ENCODE measurements around the gene KDM4E.
"Not testable (repeated sequence)": the region's sequence is repeated elsewhere in the genome, so short reads cannot be mapped to it uniquely, and the experiment has no call there.

Gene KDM4E
- 0 reads per million in 9 experiments for total RNA-seq

DNA sequence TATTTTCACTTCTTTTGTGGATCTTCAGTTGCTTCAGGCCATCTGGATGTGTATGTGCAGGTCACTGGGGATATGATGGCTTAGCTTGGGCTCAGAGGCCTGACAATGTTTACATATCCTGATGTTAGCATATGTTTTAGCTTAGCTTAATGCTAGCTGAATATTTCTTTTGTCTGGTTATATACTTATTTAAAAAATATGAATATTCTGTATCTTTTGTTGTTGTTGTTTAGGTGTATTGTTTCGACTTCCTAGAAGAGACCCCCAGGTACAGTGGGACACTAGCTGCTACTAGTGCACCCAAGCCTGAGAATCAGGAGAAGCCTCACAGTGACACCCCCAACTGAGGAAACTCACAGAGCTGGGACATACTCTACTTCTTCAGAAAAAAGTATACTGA, at the start of gene KDM4E:
Gene KDM4E, plus strand, starts transcription at position 301 of the 400 bp plus-strand sequence. CDS start 300 bp downstream, outside the sequence.
- Mint-ChIP-seq H3K9me3 (no peaks in the 10 kb centered on the region), H3K27ac (no peak within 1 kb of the TSS), H3K27me3 (no peaks in the 10 kb centered on the region), H3K4me3 (no peak within 1 kb of the TSS), H3K4me1 (ENCODE audit: low read depth in 2 of 2) (no peaks in the 10 kb centered on the region), H3K36me3 (ENCODE audit: insufficient read depth) (no peaks in the 10 kb centered on the region)
- ATAC-seq (replicated peaks) (no peak), DNase-seq (no peak)

DNA sequence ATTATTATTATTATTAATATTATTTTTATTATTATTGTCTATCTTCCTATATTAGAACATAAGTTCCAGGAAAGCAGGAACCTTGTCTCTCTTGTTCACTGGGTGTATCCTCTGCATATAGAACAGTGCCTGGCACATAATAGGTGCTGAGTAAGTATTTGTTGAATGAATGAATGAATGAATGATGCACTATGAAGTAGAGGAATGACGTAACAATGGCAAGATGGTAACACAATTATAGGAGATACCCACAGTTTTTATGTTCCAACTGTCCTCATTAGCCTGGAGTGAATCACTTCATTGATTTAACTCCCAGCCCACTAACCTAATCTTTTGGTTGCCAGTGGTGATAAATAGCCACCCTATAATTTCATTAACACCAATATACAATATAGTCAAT, 49.5 kb upstream of the KDM4E start:
- H3K4me1 Mint-ChIP-seq (ENCODE audit: low read depth in 2 of 2): peaks cover 10 to 20% of the 10 kb centered on the region in 2 donors
- H3K27me3 Mint-ChIP-seq: no peaks in the 10 kb centered on the region
- no peak overlapping the region for H3K27ac Mint-ChIP-seq
- DNase-seq (no peak), ATAC-seq (replicated peaks) (no peak)
- peaks cover 26% of the 10 kb centered on the region for H3K36me3 Mint-ChIP-seq (ENCODE audit: insufficient read depth)
- H3K9me3 Mint-ChIP-seq: peaks cover 0 to 8% of the 10 kb centered on the region in 2 donors
- no peak overlapping the region for H3K4me3 Mint-ChIP-seq

DNA sequence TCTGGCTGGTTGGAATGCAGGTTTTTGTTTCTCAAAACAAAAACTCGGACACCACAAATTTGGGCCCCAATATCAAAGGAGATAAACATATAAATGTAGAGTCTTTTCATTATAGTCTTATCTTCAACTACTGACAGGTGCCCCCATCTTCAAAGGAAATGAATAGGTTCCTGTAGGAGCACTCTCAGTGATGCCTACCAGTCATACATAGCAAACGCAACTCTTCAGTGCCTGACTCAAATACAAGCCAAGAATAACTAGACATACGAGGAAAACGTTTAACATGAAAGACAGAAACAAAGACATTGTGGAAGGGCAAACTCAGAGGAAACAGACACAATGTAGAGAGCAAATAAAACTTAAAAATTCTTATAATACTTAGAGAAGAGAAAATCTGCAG, 37.7 kb upstream of the KDM4E start:
- H3K9me3 Mint-ChIP-seq: no peaks in the 10 kb centered on the region
- no peak overlapping the region for H3K27ac Mint-ChIP-seq
- no peak for ATAC-seq (replicated peaks)
- H3K36me3 Mint-ChIP-seq (ENCODE audit: insufficient read depth): no peaks in the 10 kb centered on the region
- no peaks in the 10 kb centered on the region for H3K4me1 Mint-ChIP-seq (ENCODE audit: low read depth in 2 of 2)
- no peak for DNase-seq
- no peak overlapping the region for H3K4me3 Mint-ChIP-seq
- peaks cover 27 to 40% of the 10 kb centered on the region in 2 donors for H3K27me3 Mint-ChIP-seq

DNA sequence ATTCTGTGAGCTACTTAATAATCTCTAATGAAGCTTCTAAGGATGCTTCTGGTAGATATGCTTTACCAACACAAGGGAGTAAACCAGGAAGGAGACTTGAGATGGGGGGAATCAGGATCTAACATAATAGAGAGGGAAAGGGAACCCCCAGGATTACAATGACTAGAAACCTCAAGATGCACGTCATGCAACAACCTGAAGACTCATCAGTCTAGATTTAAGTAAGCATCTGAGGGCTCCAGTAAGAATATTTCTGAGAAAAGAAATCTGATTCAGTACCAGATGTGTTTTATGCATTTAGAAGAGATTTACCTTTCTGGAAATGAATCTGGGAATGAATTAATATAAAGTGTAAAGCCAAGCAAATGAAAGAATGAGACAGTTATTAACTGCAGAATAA, 36.3 kb upstream of the KDM4E start:
- Mint-ChIP-seq H3K4me1 (ENCODE audit: low read depth in 2 of 2) (no peaks in the 10 kb centered on the region), H3K27ac (no peak overlapping the region), H3K27me3 (peaks cover 27 to 40% of the 10 kb centered on the region in 2 donors), H3K9me3 (no peaks in the 10 kb centered on the region), H3K4me3 (no peak overlapping the region), H3K36me3 (ENCODE audit: insufficient read depth) (no peaks in the 10 kb centered on the region)
- ATAC-seq (replicated peaks) (no peak), DNase-seq (no peak)

GRCh38 chr11:94993400-94993943, 31.6 kb upstream of the KDM4E start:
- ATAC-seq (replicated peaks): no peak
- Mint-ChIP-seq H3K9me3 (no peaks in the 10 kb centered on the region), H3K4me1 (ENCODE audit: low read depth in 2 of 2) (no peaks in the 10 kb centered on the region), H3K4me3 (no peak overlapping the region), H3K27me3 (peaks cover 18 to 26% of the 10 kb centered on the region in 2 donors), H3K27ac (no peak overlapping the region), H3K36me3 (ENCODE audit: insufficient read depth) (no peaks in the 10 kb centered on the region)
- DNase-seq: no peak

- Mint-ChIP-seq H3K27me3 (peaks cover 0 to 6% of the 10 kb centered on the region in 2 donors), H3K36me3 (ENCODE audit: insufficient read depth) (no peaks in the 10 kb centered on the region), H3K4me1 (ENCODE audit: low read depth in 2 of 2) (no peaks in the 10 kb centered on the region), H3K4me3 (no peak overlapping the region), H3K9me3 (no peaks in the 10 kb centered on the region), H3K27ac (no peak overlapping the region)
- DNase-seq: no peak
- ATAC-seq (replicated peaks): no peak
Observed at GRCh38 chr11:94997437-94997836, 27.6 kb upstream of the KDM4E start.

GRCh38 chr11:94998285-94998684, 26.8 kb upstream of the KDM4E start:
- H3K36me3 Mint-ChIP-seq (ENCODE audit: insufficient read depth): no peaks in the 10 kb centered on the region
- DNase-seq: no peak
- no peak overlapping the region for H3K4me3 Mint-ChIP-seq
- no peaks in the 10 kb centered on the region for H3K4me1 Mint-ChIP-seq (ENCODE audit: low read depth in 2 of 2)
- no peaks in the 10 kb centered on the region for H3K9me3 Mint-ChIP-seq
- no peak overlapping the region for H3K27ac Mint-ChIP-seq
- ATAC-seq (replicated peaks): no peak
- H3K27me3 Mint-ChIP-seq: peaks cover 0 to 6% of the 10 kb centered on the region in 2 donors

DNA sequence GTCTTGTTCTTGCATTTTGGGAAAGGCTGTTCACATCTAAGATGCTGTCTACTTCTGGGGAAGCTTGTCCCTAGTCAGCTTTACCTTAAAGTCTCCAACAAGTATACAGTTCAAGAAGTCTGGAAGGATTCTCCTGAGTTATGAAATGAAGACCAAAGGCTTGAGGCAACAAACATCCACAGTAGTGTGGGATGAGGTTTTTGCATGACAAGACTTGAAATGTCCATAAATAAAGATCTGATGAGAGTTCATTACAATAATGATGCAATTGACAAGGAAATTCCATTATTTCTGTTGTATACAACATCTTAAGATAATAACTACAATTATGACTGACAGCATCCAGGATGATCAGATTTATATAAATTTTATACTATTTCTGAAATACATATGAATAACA, 21.3 kb upstream of the KDM4E start:
- DNase-seq (no peak), ATAC-seq (replicated peaks) (no peak)
- H3K9me3 Mint-ChIP-seq: no peaks in the 10 kb centered on the region
- H3K4me3 Mint-ChIP-seq: no peak overlapping the region
- H3K27ac Mint-ChIP-seq: no peak overlapping the region
- H3K4me1 Mint-ChIP-seq (ENCODE audit: low read depth in 2 of 2): no peaks in the 10 kb centered on the region
- H3K27me3 Mint-ChIP-seq: peaks cover 0 to 16% of the 10 kb centered on the region in 2 donors
- no peaks in the 10 kb centered on the region for H3K36me3 Mint-ChIP-seq (ENCODE audit: insufficient read depth)

DNA sequence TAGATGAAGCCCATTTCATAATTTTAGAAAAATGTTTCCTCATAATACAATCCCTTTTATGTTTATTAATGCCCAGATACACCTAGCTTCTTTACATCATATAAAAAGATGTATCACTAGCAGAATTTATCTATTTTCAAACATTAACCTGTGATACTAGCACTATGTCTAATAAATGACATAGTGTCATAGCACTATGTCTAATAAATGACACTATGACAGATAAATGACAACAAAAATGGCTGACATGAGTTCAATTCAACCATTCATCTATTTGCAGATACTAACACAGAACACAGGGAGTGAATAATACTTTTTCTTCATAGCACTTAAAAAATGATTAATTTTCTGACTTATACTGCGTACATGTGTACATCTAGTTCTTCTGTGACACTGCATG, 19.4 kb upstream of the KDM4E start:
- no peak for ATAC-seq (replicated peaks)
- no peaks in the 10 kb centered on the region for H3K9me3 Mint-ChIP-seq
- H3K4me1 Mint-ChIP-seq (ENCODE audit: low read depth in 2 of 2): no peaks in the 10 kb centered on the region
- H3K27me3 Mint-ChIP-seq: peaks cover 7 to 21% of the 10 kb centered on the region in 2 donors
- no peak overlapping the region for H3K27ac Mint-ChIP-seq
- no peak overlapping the region for H3K4me3 Mint-ChIP-seq
- no peak for DNase-seq
- H3K36me3 Mint-ChIP-seq (ENCODE audit: insufficient read depth): no peaks in the 10 kb centered on the region

- Mint-ChIP-seq H3K27me3 (peaks cover 31 to 46% of the 10 kb centered on the region in 2 donors), H3K4me1 (ENCODE audit: low read depth in 2 of 2) (no peaks in the 10 kb centered on the region), H3K4me3 (no peak overlapping the region), H3K9me3 (no peaks in the 10 kb centered on the region), H3K27ac (no peak overlapping the region), H3K36me3 (ENCODE audit: insufficient read depth) (no peaks in the 10 kb centered on the region)
- DNase-seq: no peak
- ATAC-seq (replicated peaks): no peak
Observed at GRCh38 chr11:95011376-95011775, 13.7 kb upstream of the KDM4E start.

DNA sequence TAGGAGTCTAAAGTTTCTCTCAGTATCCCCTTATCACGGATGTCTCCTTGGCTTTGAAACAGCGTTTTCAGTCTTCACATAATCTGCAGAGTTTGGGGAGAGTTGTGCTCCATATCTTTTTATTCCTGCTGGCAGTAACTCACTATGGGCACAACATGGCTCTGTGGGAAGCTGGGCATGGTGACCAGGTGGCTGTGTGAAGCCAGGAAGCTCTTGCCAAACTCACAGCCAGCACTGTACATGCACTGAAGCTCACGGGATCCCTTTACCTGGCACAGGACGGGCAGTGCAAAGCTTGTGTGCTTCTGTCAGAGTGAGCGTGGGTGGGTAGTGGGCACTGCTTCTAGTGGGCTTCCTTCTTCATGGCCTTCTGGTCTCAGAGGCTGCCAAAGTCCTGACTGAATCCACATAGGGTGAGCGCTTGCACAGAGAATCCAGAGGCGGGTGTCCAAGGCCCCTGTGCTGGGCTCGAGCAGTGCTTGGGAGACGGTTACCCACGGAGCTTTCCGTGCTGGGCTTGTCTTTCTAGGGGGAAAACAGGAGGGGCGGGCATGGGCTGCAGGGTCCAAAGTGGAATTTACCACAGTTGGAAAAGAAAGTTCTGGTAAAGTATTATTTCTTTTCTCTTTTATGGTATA, 10.8 kb upstream of the KDM4E start:
- no peaks in the 10 kb centered on the region for H3K36me3 Mint-ChIP-seq (ENCODE audit: insufficient read depth)

DNA sequence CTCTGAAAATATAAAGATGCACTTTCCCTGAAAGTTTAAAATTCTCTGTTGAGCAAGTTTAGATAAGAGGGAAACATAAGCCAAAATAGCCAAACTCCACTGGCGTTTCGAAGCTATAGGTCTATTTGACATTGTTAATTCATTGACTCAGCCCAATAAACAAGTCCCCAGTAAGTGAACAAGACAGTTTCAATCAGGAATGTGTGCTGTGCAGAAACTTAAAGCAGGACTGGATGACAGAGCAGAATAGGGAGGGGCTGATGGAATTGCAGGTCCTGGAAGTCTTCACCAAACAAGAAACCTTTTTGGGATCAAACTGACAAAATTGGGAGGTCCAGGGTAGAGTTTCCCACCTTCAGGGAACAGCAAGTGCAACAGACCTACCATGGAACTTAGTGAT, 8.9 kb upstream of the KDM4E start:
- H3K9me3 Mint-ChIP-seq: no peaks in the 10 kb centered on the region
- no peak for ATAC-seq (replicated peaks)
- DNase-seq: no peak
- H3K4me3 Mint-ChIP-seq: no peak overlapping the region
- no peaks in the 10 kb centered on the region for H3K36me3 Mint-ChIP-seq (ENCODE audit: insufficient read depth)
- peaks cover 19 to 42% of the 10 kb centered on the region in 2 donors for H3K27me3 Mint-ChIP-seq
- no peaks in the 10 kb centered on the region for H3K4me1 Mint-ChIP-seq (ENCODE audit: low read depth in 2 of 2)
- H3K27ac Mint-ChIP-seq: no peak overlapping the region

More for the DNA sequence above, 10.8 kb upstream of the KDM4E start:
- peaks cover 20 to 49% of the 10 kb centered on the region in 2 donors for H3K27me3 Mint-ChIP-seq
- H3K27ac Mint-ChIP-seq: no peak overlapping the region
- H3K4me1 Mint-ChIP-seq (ENCODE audit: low read depth in 2 of 2): no peaks in the 10 kb centered on the region
- DNase-seq (no peak), ATAC-seq (replicated peaks) (no peak)
- H3K9me3 Mint-ChIP-seq: no peaks in the 10 kb centered on the region
- no peak overlapping the region for H3K4me3 Mint-ChIP-seq

GRCh38 chr11:95021468-95021867, 3.6 kb upstream of the KDM4E start:
- DNase-seq; H3K4me1 Mint-ChIP-seq (ENCODE audit: low read depth in 2 of 2); H3K9me3 Mint-ChIP-seq; ATAC-seq (replicated peaks); H3K27ac Mint-ChIP-seq; H3K36me3 Mint-ChIP-seq (ENCODE audit: insufficient read depth); H3K27me3 Mint-ChIP-seq; H3K4me3 Mint-ChIP-seq: not testable (repeated sequence)

DNA sequence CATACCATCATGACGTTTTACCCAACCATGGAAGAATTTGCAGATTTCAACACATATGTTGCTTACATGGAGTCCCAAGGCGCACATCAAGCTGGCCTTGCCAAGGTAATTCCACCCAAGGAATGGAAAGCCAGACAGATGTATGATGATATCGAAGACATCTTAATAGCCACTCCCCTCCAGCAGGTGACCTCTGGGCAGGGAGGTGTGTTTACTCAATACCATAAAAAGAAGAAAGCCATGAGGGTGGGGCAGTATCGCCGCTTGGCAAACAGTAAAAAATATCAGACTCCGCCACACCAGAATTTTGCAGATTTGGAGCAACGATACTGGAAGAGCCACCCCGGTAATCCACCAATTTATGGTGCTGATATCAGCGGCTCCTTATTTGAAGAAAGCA, 536 bp downstream of the KDM4E start:
- not testable (repeated sequence) for DNase-seq; H3K27me3 Mint-ChIP-seq; ATAC-seq (replicated peaks); H3K36me3 Mint-ChIP-seq (ENCODE audit: insufficient read depth); H3K4me3 Mint-ChIP-seq; H3K4me1 Mint-ChIP-seq (ENCODE audit: low read depth in 2 of 2); H3K27ac Mint-ChIP-seq; H3K9me3 Mint-ChIP-seq

Data from effector memory CD8-positive, alpha-beta T cell (primary cell).